ENCODE measurements around the gene FOXR2.

Gene FOXR2, protein sequence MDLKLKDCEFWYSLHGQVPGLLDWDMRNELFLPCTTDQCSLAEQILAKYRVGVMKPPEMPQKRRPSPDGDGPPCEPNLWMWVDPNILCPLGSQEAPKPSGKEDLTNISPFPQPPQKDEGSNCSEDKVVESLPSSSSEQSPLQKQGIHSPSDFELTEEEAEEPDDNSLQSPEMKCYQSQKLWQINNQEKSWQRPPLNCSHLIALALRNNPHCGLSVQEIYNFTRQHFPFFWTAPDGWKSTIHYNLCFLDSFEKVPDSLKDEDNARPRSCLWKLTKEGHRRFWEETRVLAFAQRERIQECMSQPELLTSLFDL

DNA sequence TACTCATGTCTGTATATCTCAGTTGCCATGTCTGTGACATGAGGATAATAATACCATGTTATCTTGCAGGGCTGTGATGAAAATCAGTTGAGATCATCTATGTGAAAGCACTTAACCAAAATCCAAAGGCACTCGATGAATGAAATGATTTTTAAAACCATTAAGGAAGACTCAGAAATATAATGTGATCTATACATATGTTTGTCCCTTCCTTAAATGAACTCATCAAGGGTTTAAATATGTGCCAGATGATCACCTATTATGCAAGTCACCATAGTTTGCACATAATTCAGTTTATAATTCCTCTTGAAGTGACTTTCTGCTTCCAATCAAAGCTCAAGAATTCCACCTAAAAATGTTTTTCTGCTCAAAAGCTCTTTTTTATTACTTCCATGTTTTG lies at the start of gene FOXR2:
FOXR2 (plus strand) TSS at position 301 of the 400 bp plus-strand sequence. CDS start 312 bp downstream, outside the sequence.
- no peak for DNase-seq

DNA sequence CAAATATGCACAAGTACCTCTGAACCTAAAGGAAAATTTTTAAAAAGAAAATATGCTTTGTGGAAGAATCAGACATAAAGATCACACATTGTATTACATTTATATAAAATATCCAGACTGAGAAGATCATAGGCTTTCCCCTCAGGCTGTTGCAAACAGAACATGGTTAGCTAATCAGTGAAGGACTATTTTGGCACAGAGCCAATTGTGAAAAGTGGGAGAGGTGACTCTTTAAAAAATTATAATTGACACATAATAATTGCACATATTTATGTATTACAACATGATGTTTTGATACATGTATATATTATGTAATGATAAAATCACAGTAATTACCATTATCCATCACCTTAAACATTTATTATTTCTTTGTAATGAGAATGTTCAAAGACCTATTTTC lies 44.1 kb upstream of the FOXR2 start:
- DNase-seq, result no peak

- no peak for DNase-seq
Measured at GRCh38 chrX:55582447-55582846, 40.8 kb upstream of the FOXR2 start.

DNA sequence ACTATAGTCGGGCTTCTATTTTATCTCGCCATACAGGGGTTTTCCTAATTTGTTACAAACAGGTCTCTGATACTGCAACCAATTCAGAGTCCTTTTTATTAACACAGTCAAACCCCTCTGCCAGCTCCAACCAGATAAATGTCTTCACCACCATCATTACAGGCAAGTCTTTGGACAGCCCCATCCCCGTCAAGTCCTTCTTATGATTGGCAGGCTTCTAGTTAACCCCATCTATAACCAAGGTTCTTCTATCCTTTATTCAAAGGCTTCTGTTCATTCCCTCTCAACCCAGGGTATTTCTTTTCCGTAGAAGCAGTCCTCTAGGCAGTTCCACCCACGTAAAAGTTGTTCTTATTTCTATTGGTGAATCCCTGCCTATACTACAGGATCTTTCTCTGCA lies 29.9 kb upstream of the FOXR2 start:
- DNase-seq, result no peak

- DNase-seq, result no peak
Measured at GRCh38 chrX:55593756-55594257, 29.4 kb upstream of the FOXR2 start.

- no peak for DNase-seq
Measured at GRCh38 chrX:55598333-55598732, 24.9 kb upstream of the FOXR2 start.

- no peak for DNase-seq
Measured at GRCh38 chrX:55619547-55619946, 3.7 kb upstream of the FOXR2 start.

GRCh38 chrX:55624403-55624802 lies 1.2 kb downstream of the FOXR2 start:
- DNase-seq, result no peak

- no peak for DNase-seq
Measured at GRCh38 chrX:55636109-55636508, 12.9 kb downstream of the FOXR2 start.

GRCh38 chrX:55638933-55639332 lies 15.7 kb downstream of the FOXR2 start:
- no peak for DNase-seq

DNA sequence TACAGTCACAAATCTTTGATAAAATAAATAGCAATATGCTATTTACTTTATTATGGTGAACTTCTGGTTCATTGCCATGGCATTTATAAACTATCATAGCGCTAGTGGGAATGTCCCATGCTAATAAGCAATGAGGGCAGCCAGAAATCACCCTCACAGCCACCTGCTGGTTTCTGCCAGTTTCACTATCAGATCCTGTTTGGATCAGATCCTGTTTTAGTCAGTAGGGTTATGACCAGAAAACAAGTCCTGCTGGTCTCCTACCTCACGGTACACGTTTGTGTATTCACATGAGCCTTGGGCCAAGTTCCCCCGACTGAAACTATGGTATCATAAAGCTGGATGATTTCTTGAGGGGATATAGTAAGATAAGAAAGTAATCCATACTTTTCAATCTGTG lies 17.7 kb downstream of the FOXR2 start:
- no peak for DNase-seq

GRCh38 chrX:55648434-55648833 lies 25.2 kb downstream of the FOXR2 start:
- no peak for DNase-seq

DNA sequence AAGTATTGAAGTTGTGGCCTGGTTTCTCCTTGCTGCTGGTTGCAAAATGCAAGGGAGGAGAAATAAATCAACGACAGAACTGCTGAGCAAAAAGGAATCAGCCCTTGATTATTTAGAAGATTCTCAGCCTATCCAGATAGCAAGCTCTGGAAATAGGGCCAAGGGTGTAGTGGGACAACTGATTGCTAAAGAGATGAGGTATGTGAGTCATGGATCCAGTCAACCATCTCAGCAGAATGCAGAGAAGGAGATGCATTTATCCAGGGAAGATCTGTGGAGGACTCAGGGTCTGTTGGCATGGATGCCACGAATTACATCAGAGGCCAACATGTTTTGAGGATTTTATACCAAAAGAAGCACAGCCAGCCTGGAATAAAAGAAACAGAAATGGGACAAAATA lies 36.7 kb downstream of the FOXR2 start:
- no peak for DNase-seq

GRCh38 chrX:55663584-55663983 lies 40.4 kb downstream of the FOXR2 start:
- DNase-seq, result no peak

GRCh38 chrX:55668084-55668483 lies 44.9 kb downstream of the FOXR2 start:
- no peak for DNase-seq

Data from NCI-H226 (cell line).